GM19467 (cell line): Measurements from ENCODE around the gene CRACR2B.

Experiments used
- ATAC-seq: cut with Tn5 transposase; IDR thresholded peaks from one replicate; pipeline ENCODE4 v1.9.1; 2021; ENCODE audit warnings: mild to moderate bottlenecking, moderate library complexity; ENCODE audit not compliant: unreplicated experiment

Gene CRACR2B

DNA sequence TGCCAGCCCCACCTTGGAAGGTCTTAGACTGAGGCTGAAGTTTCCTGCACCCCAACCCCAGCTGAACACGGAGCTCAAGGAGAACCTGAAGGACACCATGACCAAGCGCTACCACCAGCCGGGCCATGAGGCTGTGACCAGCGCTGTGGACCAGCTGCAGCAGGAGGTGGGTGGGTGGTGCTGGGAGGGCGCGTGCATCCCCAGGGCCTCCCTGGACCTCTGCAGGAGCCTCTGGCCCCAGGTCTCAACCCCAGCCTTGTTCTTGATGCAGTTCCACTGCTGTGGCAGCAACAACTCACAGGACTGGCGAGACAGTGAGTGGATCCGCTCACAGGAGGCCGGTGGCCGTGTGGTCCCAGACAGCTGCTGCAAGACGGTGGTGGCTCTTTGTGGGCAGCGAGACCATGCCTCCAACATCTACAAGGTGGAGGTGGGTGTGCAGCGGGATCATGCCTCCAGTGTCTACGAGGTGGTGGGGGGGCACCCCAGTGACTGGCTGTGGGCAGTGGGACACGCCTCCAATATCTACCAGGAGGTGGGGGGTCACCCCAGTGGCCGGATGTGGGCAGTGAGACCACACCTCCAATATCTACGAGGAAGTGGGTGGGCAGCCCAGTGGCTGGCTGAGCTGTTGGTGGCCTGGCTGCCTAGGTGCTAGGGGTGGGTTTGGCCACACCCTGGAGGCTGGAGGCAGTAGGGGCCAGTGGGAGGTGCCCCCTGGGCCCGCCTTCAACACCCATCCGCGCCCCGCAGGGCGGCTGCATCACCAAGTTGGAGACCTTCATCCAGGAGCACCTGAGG lies 9.7 kb downstream of the CRACR2B start:
- no peak for ATAC-seq

DNA sequence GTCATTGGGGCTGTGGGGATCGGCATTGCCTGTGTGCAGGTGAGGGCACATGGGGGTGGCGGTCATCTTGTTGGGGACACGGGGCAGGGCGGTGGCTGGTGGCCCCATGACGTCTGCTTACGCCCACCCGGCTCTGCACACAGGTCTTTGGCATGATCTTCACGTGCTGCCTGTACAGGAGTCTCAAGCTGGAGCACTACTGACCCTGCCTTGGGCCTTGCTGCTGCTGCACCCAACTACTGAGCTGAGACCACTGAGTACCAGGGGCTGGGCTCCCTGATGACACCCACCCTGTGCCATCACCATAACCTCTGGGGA lies 10.2 kb downstream of the CRACR2B start:
- ATAC-seq: no peak

DNA sequence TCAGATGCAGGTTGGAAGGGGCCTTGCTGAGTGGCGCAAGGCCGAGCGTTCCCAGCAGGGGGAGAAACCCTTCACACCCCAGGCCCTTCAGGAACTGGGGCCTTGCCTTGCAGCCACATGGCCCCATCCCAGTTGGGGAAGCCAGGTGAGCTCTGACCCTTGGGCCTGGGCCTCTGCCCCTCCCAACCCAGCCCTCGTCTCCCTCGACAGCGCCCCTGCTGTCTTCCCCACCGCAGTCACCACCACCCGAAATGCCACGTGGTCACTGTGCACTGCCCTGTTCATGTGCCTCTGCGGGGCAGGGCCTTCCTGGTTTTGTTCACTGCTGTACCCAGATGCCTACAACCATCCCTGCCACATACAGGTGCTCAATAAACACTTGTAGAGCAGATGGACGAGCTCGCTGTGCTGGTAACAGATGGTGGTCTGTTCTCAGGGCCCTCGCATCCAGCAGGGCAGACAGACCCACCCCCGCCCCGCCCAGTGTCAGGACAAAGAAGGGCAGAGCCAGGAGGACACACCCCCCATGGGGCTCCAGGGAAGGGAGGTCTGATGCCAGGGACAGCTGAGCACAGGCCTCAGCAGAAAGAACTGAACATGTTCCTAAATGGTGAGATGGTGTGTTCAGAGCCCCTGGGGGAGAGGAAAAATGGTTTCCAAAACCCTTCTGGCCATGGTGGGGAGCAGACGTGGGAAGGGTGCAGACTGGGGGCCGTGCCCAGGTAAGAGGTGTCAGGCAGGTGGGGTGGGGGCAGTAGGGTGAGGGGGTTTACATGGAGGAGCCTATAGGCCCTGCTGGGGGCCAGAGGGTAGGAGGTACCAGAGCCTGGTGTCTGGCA lies 10.9 kb downstream of the CRACR2B start:
- ATAC-seq: no peak

DNA sequence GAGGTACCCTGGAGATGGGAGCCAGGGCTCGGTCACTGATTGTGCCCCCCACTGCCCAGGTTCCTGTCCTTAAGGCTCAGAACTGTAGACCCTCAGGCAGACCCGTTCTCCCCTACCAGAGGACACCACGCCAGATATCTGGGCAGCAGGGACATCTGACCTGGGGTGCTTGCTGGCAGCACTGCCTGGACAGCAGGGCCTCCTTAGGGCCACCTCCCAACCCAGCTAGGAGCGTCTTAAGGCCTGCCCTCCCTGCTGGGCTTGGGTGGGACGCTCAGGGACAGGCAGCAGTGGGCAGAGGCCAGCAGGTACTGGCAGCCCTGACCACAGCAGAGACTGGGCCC lies 11.5 kb downstream of the CRACR2B start:
- ATAC-seq: no peak

DNA sequence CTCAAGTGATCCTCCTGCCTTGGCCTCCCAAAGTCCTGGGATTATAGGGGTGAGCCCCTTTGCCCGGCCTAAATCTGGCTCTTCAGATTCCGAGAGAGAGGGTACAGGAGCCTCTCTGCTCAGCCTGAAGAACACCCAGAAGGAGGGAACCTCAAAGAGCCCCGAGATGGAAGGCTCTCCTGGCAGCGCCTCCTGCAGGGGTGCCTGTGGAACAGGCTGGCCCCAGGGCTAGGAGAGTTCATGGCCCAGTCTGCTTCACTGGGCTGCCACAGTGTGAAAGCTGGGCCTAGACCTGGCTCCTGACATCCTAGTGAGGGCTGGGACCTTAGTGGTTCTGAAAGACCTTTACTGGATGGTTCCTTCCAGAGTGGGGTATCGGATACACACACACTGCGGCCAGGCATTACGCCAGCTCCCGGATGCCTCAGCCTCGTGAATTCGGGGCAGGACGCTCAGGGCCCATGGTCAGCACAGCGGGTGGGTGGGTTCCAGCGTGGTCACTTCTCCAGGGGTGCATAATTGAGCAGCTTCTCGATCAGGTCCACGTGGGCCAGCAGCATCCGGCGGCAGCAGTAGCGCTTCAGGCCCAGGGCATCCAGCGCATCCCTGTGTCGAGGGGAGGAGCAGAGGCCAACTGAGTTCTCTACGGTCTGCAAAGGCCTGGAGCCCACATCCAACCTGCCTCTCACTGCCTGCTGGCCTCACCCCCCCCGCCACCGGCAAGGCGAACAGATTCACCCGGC lies 12.3 kb downstream of the CRACR2B start:
- no peak for ATAC-seq

DNA sequence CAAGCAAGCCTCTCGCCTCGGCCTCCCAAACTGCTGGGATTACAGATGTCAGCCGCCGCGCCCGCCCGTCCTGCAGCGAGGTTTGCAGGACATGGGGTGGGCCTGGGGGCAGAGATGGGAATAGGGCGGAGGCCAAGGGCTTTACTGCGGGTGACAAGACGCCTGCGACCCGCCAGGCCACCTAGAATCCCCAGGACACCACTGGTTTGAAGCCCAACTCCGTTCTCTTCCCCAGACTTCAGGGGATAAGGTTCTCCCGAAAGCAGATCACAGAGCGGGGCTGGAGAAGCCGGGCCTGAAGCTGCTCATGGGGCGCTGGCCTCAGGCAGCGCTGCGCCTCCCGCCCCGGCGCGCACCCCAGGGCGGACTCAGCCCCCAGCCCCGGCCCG lies 14.3 kb downstream of the CRACR2B start:
- no peak for ATAC-seq

DNA sequence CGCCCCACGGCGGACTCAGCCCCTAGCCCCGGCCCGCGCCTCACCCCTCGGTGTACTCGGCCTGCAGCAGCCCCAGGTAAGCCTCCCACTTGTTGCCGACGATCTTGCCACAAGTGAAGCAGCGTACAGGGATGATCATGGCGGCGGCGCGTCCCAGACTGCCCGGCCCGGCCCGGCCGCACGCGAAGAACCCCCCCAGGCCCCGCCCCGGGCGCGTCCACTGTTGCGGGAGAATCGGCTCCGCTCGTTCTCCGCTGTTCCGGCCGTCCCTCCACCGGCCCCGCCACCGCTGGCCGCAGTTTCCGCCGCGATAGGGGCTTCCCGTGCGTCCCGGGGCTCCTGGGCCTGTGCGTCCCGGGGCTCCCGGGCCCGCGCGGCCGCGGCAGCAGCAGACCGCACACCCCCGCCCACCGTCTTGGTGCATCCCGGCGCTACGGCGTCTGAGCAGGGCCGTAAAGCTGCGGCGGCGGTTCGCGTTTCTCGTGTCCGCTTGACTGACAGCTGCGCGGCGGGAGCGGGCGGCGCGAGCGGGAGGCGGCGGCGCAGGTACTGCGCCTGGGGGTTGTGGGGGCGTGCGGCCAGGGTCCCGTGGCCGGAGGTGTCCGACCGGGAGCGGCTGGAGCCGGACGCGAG lies 14.8 kb downstream of the CRACR2B start, which contains the start of the genes POLR2L and TSPAN4:
Gene POLR2L, minus strand, starts transcription at position 160 of the 633 bp plus-strand sequence. Its CDS starts 21 bp downstream, at position 139.
Gene TSPAN4, plus strand, starts transcription at position 483 of the 633 bp plus-strand sequence. CDS start 7,453 bp downstream, outside the sequence.
- ATAC-seq: peak; percentile 56

DNA sequence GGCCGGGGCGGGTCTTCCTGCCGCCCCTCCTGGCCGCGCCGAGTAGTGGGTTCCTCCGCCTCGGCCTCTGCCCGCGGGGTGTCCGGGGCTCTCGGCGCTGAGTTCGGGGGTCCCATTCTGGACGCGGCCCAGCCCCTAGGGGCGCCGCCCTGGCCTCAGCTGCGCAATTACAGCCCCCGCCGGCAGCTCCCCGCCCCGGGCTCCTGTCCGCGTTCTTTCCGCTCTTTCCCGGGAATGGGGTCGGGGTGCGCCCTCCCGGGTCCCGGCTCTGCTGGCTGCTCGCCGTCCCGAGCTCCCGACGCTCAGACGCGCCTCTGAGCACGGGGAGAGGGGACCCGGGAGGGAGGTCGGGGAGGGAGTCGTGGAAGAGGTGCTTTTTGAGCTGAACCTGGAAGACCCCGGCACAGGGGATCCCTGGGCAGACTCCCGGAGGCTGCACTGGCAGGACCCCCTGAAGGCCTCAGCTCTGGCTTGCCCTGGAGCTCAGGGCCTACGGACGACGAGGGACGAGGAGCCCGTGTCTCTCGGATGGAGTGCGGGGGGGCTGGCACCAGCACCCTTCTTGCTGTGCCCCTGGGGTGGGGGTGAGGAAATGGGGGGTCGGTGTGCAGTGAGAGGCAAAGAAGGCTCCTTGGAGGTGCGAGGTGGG lies 15.5 kb downstream of the CRACR2B start:
- ATAC-seq: no peak

DNA sequence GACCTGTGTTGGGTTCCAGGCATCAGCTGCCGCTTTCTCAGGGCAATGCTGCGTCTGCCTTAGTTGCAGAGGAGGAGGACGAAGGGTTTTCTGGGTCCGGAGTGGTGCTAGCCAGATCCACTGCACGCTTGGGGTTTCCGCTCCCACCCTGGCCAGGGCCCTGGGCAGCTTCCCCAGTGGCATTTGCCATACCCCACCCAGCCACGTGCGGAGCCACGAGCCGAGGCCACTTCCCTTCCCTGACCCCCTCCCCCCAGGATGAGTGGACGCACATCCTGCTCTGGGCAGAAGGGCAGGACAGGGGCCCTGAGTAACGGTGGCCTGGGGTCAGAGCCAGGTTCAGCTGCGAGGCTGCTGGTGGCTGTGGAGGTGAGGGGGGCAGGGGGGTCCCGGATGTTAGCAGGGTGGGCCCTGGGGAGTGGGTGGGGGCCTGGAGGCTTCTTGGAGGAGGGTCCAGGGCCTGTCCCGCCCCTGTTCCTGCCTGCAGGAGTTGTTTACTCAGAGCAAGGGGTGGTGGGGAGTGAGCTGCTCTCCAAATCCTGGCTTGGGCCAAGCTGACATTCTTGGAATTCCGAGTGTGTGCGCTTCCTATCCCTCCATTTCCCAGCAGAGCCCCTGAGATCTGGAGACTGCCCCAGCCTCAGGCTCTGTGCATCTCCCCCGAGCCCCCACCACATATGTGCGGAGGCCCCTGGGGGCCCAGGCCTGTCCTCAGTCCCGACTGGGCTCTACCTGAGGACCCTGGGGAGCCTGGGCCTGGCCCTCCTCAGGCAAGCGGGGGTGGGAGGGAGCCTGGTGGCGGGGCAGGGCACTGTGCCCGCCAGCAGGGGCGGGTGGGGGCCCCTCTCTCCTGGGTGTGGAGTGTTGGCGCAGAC lies 16.3 kb downstream of the CRACR2B start:
- no peak for ATAC-seq

DNA sequence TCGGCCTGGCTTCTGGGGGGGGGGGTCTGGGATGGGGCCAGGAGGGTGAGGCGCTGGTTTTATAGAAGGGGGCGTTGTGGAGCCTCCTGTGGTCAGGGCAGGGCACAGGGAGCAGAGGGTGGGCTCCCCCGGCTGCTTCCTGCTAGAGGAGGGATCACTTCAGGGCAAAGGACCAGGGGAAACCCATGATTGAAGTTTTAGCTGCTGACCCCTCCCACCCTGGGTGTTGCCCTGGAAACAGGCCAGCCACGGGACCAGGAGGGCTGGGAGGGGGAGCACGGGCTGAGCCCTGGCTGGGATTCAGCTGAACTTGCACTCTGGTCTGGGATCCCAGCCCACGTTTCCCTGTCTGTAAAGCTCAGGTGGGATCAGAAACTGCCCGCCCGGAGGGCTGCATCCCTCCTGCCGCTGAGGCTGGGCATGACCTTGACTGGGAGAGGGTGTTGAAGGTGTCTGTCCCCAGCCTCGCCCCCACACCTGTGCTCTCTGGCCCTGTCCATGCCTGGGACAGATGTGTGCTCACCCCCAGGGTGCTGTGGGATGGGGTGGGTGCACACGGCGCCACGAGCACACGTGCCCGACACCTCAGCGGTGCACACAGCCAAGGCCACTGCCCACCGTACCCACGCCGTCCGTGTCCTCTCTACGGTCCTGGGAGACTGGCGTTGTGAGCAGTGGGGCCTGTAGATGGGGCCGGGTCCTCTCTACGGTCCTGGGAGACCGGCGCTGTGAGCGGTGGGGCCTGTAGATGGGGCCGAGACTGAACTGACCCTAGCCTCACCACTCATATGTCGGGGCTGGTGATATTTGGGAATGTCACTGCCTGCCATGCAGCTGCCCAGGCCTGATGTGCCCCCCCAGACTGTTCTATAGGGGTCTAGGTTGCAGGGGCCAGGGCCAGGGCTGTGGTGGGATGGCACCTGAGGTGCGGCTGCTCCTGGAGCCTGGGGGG lies 17.2 kb downstream of the CRACR2B start:
- no peak for ATAC-seq

DNA sequence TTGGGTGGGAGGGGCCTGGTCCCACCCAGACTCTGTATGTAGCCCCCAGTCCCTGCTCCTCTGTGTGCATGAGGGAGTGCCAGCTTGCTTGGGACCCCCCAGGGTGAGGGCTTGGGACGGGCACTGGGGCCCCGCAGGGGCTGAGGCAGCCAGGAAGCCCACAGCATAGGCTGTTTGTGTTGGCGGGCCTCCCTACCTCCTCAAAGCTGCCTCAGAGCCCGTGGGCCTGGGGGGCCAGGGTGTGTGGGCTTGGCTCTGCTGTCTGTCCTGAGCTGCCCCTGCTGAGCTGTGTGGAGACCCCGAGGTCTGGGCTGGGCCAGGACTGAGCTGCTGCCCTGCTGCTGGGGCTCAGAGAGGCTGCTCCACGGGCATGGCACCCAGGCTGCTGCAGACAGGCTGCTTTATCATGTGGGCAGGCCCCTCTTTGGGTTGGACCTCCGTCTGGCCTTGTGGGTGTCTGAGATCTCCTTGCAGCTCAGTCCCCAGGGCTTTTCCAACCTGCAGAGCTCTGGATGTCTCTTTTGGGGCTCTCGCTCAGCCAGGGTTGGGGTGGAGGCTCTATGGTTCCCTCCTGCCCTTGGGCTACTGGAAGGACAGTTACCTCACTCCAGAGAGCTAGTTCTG lies 18.3 kb downstream of the CRACR2B start:
- no peak for ATAC-seq

DNA sequence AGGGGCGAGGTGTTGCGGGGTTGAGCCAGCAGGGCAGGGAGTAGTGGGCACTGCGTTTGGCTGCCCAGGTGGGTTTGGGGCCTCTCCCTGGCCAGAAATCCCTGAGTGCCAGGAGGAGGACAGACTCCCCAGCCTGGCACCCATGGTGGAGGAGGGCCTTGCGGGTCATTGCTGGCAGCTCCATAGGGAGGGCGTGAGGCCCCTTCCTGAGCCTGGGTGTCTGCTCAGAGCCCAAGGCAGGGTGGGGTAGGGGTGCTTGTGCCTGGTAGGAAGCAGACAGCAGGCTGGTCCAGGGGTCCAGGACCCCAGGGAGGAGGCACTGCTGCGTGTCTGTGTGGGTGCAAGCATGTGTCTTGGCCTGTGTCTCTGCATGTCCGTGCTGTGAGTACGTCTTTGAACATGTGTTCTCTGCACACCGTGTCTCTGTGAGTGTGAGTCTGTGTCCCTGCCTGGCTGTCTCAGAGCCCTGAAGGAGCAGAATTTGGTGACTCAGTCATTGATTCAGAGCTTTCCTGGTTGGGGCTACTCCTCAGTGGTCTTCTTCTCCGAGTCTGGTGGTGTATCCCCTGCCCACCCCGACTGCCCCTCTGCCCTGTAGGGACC lies 18.9 kb downstream of the CRACR2B start:
- no peak for ATAC-seq

DNA sequence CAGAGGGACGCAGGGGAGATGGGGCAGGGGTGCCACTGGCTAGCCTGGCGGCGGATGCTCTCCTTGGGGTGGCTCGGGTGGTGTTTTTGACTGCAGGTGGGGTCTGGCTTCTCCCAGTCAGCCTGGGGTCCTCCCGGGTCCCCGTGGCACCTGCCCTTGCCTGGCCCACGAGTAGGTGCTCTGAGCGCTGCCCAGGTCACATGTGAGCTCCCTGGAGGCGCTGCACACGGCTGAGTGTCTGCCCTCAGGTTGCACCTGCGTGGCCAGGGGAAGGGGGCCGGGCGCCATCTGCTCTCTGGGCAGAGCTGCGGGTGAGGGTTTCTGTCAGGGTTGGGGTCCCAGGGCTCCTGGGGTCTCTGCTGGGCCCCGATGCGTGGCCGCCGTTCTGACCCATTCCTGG lies 20.2 kb downstream of the CRACR2B start:
- ATAC-seq: no peak

DNA sequence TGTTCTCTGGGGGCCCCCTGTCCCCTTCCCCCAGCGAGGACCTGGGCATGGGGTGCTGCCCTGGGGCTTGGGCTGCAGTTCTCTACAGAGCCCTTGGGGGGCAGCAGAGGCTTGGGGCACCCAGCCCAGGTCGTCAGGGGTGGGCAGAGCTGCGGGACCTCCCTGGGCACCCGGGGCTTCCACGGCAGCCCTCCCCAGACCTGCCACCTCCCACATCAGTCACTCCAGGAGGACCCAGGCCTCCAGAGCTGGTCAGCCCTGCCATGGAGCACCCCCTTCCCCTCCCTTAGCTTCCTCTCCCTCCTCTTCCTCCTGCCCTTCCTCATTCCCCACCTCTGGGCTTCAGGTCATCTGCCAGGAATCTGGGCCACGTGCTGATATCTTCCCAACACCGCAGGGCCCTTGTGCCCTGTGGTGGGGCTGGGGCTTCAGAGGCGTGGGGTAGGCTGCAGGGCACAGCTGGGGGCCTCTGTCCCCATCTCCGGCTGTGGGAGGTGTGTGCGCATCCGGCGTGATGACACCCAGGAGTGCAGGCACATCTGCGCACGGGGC lies 20.7 kb downstream of the CRACR2B start:
- no peak for ATAC-seq

DNA sequence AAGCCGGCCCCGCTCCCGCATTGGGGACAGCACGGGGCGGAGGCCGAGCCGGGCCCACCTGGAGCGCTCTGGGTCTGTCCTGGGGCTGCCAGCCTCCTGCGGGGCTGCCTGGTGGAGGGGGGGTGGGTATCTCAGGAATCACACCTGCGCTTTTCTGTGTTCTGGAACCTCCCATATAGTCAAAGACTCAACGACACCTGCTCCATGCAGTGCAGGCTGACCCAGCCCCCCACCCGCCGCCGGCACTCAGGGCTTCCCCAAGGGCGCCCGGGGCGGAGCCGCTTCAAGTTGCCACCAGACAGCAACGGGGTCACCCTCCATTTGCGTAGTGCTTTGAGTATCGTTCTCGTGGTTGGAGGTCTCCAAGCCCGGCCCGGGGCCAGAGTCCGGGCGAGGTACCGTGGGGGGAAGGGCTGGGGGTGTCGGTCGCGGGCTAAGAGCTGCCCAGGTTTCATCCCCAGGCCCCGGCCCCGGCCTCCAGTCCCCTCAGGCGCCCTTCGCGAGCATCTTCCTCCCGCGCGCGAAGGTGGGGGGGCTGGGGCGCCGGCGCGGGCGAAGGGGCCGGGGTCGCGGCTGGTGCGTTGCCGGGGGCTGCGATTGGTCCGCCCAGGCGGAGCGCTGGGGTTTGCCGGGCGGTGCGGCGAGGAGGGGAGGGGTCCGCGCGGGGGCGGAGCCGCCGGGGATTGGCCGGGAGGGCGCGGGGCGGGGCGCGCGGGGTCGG lies 21.5 kb downstream of the CRACR2B start:
- no peak for ATAC-seq

DNA sequence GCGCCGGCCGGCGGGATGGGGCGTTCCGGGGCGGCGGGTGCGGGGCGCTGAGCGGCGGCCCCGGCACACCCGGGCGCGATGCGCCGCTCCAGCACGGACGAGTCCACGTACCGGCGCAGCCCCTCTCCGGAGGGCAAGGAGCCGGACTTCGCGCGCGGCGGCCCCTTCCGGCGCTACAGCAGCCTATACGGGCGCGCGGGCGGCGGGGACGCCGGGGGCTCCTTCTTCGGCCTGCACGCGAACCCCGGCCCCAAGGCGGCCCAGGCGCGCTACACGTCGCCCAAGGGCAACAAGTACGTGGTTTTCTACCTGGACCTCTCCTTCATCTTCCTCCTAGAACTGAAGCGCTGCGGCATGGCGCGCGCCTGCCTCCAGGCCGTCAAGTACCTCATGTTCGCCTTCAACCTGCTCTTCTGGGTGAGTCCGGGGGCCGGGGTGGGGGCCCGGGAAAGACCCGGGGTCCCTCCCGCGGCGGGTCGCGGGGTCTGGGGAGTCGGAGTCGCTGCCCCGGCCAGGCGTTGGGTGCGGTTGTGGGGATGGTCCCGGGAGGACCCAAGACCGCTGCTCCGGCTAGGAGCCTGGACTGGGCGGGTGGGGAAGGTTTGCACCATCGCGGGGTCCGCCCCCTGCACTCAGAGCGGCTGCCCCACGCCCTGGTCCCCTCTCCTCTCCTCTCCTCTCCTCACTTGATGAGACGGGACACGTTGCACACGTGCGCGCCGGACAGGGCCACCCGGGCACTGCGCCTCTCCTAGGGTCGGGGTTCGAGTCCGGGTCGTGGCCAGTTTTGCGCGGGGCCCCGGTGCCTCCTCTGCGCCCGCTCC lies 22.4 kb downstream of the CRACR2B start:
- no peak for ATAC-seq
